Mammary epithelial cell (primary cell): Measurements from ENCODE around the gene PRR7.

Experiments
- CTCF ChIP-seq, 2 donors: IDR thresholded peaks in 1 of 2; conservative IDR thresholded peaks in 1 of 2; 2 replicates each; pipeline ENCODE4 v1.5.1; 2011 to 2012; ENCODE audit warnings: inconsistent platforms in 2 of 2, low read length in 2 of 2, mild to moderate bottlenecking in 2 of 2, control low read depth in 1 of 2, low read depth in 1 of 2; ENCODE audit not compliant: insufficient read depth in 1 of 2; ENCODE audit errors: extremely low read depth in 1 of 2
- EZH2 ChIP-seq: IDR thresholded peaks from 2 replicates; pipeline ENCODE4 v1.6.1; 2012; ENCODE audit warnings: low read length, inconsistent platforms, borderline replicate concordance

GRCh38 chr5:177501874-177502678 is 55.5 kb downstream of the PRR7 start:
- no peak for TF ChIP-seq CTCF (conservative IDR thresholded peaks at IDR 0.05 in 1 of 2, IDR thresholded peaks at IDR 0.05 in 1 of 2; ENCODE audit: extremely low read depth in 1 of 2, insufficient read depth in 1 of 2, low read depth in 1 of 2, low read length in 2 of 2)
- no peak for TF ChIP-seq EZH2
